Measurements from ENCODE around the gene TOMM6.
"Not testable (repeated sequence)": the region's sequence is repeated elsewhere in the genome, so short reads cannot be mapped to it uniquely, and the experiment has no call there.

Gene TOMM6

GRCh38 chr6:41785689-41786450 is 1.6 kb upstream of the TOMM6 start:
- no peak for DNase-seq

- DNase-seq: peak; percentile 89
These were observed 859 bp upstream of the TOMM6 start for GRCh38 chr6:41786451-41787218.

- no peak for DNase-seq
These were observed 1.9 kb downstream of the TOMM6 start for GRCh38 chr6:41789390-41789724.

- no peak for DNase-seq
These were observed 2.6 kb downstream of the TOMM6 start for GRCh38 chr6:41790045-41790444.

- no peak for DNase-seq
These were observed 3.8 kb downstream of the TOMM6 start for GRCh38 chr6:41791305-41791704.

GRCh38 chr6:41791984-41792383 is 4.5 kb downstream of the TOMM6 start:
- no peak for DNase-seq

GRCh38 chr6:41796474-41796873 is 9.0 kb downstream of the TOMM6 start:
- no peak for DNase-seq

GRCh38 chr6:41798901-41799558 is 11.5 kb downstream of the TOMM6 start:
- no peak for DNase-seq

GRCh38 chr6:41799559-41799911 is 12.0 kb downstream of the TOMM6 start:
- no peak for DNase-seq

- no peak for DNase-seq
These were observed 13.9 kb downstream of the TOMM6 start for GRCh38 chr6:41801380-41801779.

- no peak for DNase-seq
These were observed 18.6 kb downstream of the TOMM6 start for GRCh38 chr6:41805830-41806774.

GRCh38 chr6:41811095-41811494 is 23.6 kb downstream of the TOMM6 start:
- DNase-seq: no peak

GRCh38 chr6:41811946-41812345 is 24.5 kb downstream of the TOMM6 start:
- not testable (repeated sequence) for DNase-seq

- DNase-seq: no peak
These were observed 26.0 kb downstream of the TOMM6 start for GRCh38 chr6:41813469-41813868.

GRCh38 chr6:41813956-41814355 is 26.5 kb downstream of the TOMM6 start:
- no peak for DNase-seq

GRCh38 chr6:41814629-41815028 is 27.1 kb downstream of the TOMM6 start:
- DNase-seq: no peak

- no peak for DNase-seq
These were observed 28.1 kb downstream of the TOMM6 start for GRCh38 chr6:41815587-41815986.

GRCh38 chr6:41818271-41819054 is 31.0 kb downstream of the TOMM6 start:
- no peak for DNase-seq

GRCh38 chr6:41821266-41821665 is 33.8 kb downstream of the TOMM6 start:
- DNase-seq: no peak

- no peak for DNase-seq
These were observed 34.5 kb downstream of the TOMM6 start for GRCh38 chr6:41822021-41822420.

GRCh38 chr6:41823178-41823577 is 35.7 kb downstream of the TOMM6 start:
- no peak for DNase-seq
